Testis (tissue), 2 donors: Measurements from ENCODE around the gene NUDT22.

Experiments used
- CTCF ChIP-seq, 3 experiments: fragments of 450-650 bp in 2 of 3; fragments of 200-600 bp in 1 of 3; sonication (generic) in 1 of 3; IDR thresholded peaks; one replicate each; pipeline ENCODE4 v1.5.1; 2016 to 2019; ENCODE audit warnings: antibody characterized with exemption in 3 of 3, mild to moderate bottlenecking in 2 of 3, moderate library complexity in 1 of 3
- POLR2A ChIP-seq: fragments of 450-650 bp; IDR thresholded peaks from one replicate; pipeline ENCODE4 v1.6.1; 2017; ENCODE audit warnings: antibody characterized with exemption, mild to moderate bottlenecking, moderate library complexity

DNA sequence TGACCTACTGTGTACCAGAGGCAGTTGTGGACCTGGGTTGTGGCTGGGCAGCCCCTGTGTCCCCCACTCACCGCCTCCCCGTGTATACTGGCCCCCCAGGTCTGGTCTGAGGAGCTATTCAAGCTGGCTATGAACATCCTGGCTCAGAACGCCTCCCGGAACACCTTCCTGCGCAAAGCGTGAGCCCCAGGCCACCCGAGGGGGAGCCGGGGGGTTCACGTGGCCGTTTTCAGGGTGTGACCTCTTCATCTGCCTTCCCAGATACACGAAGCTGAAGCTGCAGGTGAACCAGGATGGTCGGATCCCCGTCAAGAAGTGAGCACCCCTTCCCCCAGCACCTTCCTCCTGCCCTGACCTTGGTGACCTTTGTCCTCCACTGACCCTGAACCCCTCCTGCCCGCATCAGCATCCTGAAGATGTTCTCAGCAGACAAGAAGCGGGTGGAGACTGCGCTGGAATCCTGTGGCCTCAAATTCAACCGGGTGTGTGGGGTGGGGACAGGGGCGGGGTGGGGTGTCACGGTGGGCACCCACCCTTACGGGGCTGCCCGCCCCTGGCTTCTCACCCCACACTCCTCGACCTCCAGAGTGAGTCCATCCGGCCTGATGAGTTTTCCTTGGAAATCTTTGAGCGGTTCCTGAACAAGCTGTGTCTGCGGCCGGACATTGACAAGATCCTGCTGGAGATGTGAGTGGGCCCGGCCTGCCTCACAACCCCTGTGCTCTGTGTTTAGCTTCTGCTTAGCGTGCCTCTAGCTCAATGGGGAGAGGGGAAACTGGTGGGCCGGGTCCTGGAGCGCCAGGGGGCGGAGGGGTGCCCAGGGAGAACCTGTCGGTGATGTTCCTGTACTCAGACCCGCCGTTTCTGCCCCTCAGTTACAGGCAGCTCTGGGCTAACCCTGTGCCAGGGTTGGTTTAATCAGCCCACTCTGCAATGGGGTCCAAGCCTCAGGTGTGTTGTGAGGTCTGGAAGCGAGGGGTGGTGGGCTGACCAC, 29.4 kb downstream of the NUDT22 start:
- TF ChIP-seq CTCF (IDR thresholded peaks at IDR 0.05): no peak
- no peak for TF ChIP-seq POLR2A
